ENCODE results near the gene PAOX.

The PAOX gene

DNA sequence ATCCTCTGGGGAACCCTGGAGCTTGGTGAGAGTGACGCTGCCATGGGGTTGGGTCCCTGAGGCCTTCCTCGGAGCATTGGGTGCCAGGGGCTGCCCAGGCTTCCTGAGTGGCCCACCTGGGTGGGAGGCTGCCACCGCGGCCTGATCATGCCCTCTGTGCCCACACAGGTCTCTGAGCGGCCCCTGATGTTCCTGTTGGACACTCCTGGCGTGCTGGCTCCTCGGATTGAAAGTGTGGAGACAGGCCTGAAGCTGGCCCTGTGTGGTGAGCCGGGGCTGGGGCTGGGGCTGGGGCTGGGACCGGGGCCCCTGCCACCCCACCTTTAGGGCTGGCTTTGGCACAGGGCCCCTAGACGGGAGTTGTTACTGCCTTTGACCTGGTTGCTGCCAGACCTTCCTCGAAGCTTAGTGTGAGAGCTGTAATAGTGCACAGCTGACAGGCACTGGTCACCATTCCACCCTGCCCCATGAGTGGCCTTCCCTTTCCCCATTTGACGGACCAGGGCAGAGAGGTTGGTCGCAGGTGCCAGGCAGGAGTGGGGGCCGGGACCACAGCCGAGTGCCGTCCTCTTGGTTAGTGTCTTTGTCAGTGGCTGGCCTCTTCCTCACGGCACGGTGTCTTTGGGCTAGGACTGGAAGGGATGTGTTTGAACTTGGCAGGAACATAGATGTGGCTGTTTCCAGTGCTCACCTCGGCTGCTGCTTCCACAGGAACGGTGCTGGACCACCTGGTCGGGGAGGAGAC is 23.1 kb downstream of the PAOX start:
- no peak overlapping the region for H3K27ac ChIP-seq (ENCODE audit: poor library complexity, severe bottlenecking)
- H3K4me3 ChIP-seq (ENCODE audit: severe bottlenecking), result no peak overlapping the region
- H3K9me3 ChIP-seq (ENCODE audit: severe bottlenecking), result no peaks in the 10 kb centered on the region
- ATAC-seq (ENCODE audit: low read depth) (no peak), DNase-seq (ENCODE audit: low spot score) (peak; percentile 50)
- no peaks in the 10 kb centered on the region for H3K27me3 ChIP-seq (ENCODE audit: insufficient read depth, poor library complexity, severe bottlenecking)
- no peaks in the 10 kb centered on the region for H3K4me1 ChIP-seq (ENCODE audit: insufficient read depth, poor library complexity, severe bottlenecking)
- TF ChIP-seq, protein P1, sequence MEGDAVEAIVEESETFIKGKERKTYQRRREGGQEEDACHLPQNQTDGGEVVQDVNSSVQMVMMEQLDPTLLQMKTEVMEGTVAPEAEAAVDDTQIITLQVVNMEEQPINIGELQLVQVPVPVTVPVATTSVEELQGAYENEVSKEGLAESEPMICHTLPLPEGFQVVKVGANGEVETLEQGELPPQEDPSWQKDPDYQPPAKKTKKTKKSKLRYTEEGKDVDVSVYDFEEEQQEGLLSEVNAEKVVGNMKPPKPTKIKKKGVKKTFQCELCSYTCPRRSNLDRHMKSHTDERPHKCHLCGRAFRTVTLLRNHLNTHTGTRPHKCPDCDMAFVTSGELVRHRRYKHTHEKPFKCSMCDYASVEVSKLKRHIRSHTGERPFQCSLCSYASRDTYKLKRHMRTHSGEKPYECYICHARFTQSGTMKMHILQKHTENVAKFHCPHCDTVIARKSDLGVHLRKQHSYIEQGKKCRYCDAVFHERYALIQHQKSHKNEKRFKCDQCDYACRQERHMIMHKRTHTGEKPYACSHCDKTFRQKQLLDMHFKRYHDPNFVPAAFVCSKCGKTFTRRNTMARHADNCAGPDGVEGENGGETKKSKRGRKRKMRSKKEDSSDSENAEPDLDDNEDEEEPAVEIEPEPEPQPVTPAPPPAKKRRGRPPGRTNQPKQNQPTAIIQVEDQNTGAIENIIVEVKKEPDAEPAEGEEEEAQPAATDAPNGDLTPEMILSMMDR (IDR thresholded peaks at IDR 0.05; ENCODE audit: poor library complexity, severe bottlenecking), result no peak
- peaks cover 60% of the 10 kb centered on the region for H3K36me3 ChIP-seq (ENCODE audit: low read depth)

DNA sequence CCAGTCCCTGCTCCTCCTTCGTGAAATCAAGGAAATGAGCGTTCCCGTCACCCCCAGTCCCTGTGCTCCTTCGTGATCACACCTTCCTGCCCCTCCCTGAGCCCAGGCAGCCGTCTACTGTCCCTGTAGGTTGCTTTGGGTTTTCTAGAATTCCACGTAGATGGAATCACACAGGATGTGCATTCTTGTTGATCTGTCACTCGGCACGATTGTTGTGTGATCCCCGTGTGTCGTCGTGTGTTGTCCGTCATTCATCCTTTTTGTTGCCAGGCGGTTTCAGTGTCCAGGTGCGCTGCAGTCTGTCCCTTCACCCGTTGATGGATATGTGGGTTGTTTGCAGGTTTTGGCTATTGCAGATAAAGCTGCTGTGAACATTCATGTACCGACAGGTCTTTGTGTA is 24.3 kb downstream of the PAOX start:
- Histone ChIP-seq H3K27me3 (ENCODE audit: insufficient read depth, poor library complexity, severe bottlenecking) (no peaks in the 10 kb centered on the region), H3K4me3 (ENCODE audit: severe bottlenecking) (no peak overlapping the region), H3K27ac (ENCODE audit: poor library complexity, severe bottlenecking) (no peak overlapping the region), H3K9me3 (ENCODE audit: severe bottlenecking) (no peaks in the 10 kb centered on the region), H3K36me3 (ENCODE audit: low read depth) (peaks cover 63% of the 10 kb centered on the region), H3K4me1 (ENCODE audit: insufficient read depth, poor library complexity, severe bottlenecking) (no peaks in the 10 kb centered on the region)
- peak; percentile 9 for DNase-seq (ENCODE audit: low spot score)
- TF ChIP-seq, protein P1 (IDR thresholded peaks at IDR 0.05; ENCODE audit: poor library complexity, severe bottlenecking), result no peak
- ATAC-seq (ENCODE audit: low read depth), result no peak

DNA sequence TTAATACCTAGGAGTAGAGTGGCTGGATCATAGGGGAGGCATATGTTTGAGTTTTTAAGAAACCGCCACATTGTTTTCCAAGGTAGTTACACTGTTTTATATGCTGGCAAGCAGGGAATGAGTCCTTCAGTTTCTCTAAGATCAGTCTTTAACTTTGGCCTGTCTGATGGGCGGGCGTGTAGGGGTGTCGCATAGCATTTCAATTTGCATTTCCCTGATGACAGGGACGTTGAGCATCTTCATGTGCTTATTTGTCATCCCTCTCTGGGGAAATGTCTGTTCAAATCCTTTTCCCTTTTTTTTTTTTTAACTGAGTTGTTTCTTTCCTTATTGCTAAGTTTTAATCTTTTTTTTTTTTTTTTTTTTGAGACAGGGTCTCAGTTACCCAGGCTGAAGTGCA is 24.7 kb downstream of the PAOX start:
- H3K36me3 ChIP-seq (ENCODE audit: low read depth), result peaks cover 61% of the 10 kb centered on the region
- no peak overlapping the region for H3K27ac ChIP-seq (ENCODE audit: poor library complexity, severe bottlenecking)
- no peaks in the 10 kb centered on the region for H3K4me1 ChIP-seq (ENCODE audit: insufficient read depth, poor library complexity, severe bottlenecking)
- no peaks in the 10 kb centered on the region for H3K9me3 ChIP-seq (ENCODE audit: severe bottlenecking)
- no peak overlapping the region for H3K4me3 ChIP-seq (ENCODE audit: severe bottlenecking)
- ATAC-seq (ENCODE audit: low read depth) (no peak), DNase-seq (ENCODE audit: low spot score) (peak; percentile 4)
- TF ChIP-seq, protein P1 (IDR thresholded peaks at IDR 0.05; ENCODE audit: poor library complexity, severe bottlenecking), result no peak
- H3K27me3 ChIP-seq (ENCODE audit: insufficient read depth, poor library complexity, severe bottlenecking), result no peaks in the 10 kb centered on the region

DNA sequence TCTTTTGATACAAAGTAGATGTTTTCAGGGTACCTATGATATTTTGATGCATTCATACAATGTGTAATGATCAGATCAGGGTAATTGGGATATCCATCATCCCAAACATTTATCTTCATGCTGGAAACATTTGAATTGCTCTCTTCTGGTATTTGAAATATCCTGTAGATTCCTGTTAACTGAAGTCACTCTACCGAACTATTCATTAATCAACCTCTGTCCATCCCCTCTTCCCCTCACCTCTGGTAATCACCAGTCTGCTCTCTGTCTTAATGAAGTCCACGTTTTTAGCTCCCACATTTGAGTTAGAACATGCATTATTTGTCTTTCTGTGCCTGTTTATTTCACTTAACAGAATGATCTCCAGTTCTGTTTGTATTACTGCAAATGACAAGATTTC is 26.2 kb downstream of the PAOX start:
- no peak for ATAC-seq (ENCODE audit: low read depth)
- Histone ChIP-seq H3K27me3 (ENCODE audit: insufficient read depth, poor library complexity, severe bottlenecking) (no peaks in the 10 kb centered on the region), H3K9me3 (ENCODE audit: severe bottlenecking) (no peaks in the 10 kb centered on the region), H3K27ac (ENCODE audit: poor library complexity, severe bottlenecking) (no peak overlapping the region), H3K36me3 (ENCODE audit: low read depth) (peaks cover 63% of the 10 kb centered on the region), H3K4me3 (ENCODE audit: severe bottlenecking) (no peak overlapping the region), H3K4me1 (ENCODE audit: insufficient read depth, poor library complexity, severe bottlenecking) (no peaks in the 10 kb centered on the region)
- no peak for DNase-seq (ENCODE audit: low spot score)
- TF ChIP-seq, protein P1 (IDR thresholded peaks at IDR 0.05; ENCODE audit: poor library complexity, severe bottlenecking), result no peak

DNA sequence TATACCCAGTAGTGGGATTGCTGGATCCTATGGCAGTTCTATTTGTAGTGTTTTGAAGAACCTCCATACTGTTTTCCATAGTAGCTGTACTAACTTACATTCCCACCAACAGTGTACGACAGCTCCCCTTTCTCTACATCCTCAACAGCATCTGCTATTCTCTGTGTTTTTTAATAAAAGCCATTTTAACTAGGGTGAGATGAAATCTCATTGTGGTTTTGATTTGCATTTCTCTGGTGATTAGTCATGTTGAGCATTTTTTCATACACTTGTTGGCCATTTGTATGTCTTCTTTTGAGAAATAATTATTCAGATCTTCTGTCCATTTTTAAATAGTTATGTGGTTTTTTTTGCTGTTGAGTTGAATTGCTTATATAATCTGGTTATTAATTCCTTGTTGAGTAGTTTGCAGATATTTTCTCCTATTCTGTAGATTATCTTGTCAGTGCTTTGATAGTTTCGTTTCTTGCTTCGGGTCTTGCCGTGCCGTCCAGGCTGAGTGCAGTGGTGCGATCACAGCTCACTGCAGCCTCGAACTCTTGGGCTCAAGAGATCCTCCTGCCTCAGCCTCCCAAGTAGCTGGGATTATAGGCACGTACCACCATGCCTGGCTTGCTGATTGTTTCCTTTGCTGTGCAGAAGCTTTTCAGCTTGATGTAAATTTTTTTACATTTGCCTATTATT is 26.9 kb downstream of the PAOX start:
- DNase-seq (ENCODE audit: low spot score) (no peak), ATAC-seq (ENCODE audit: low read depth) (no peak)
- H3K27ac ChIP-seq (ENCODE audit: poor library complexity, severe bottlenecking), result no peak overlapping the region
- no peaks in the 10 kb centered on the region for H3K27me3 ChIP-seq (ENCODE audit: insufficient read depth, poor library complexity, severe bottlenecking)
- peaks cover 66% of the 10 kb centered on the region for H3K36me3 ChIP-seq (ENCODE audit: low read depth)
- H3K4me3 ChIP-seq (ENCODE audit: severe bottlenecking), result no peak overlapping the region
- no peaks in the 10 kb centered on the region for H3K4me1 ChIP-seq (ENCODE audit: insufficient read depth, poor library complexity, severe bottlenecking)
- TF ChIP-seq, protein P1 (IDR thresholded peaks at IDR 0.05; ENCODE audit: poor library complexity, severe bottlenecking), result no peak
- peaks cover 1% of the 10 kb centered on the region for H3K9me3 ChIP-seq (ENCODE audit: severe bottlenecking)

Measured in RWPE2 (cell line).